GM19035 (cell line): ENCODE measurements around the gene TOMM7.
A peak's percentile ranks its signal among the peaks of the same experiment; 100 is the strongest.
"Not testable (repeated sequence)": the region's sequence is repeated elsewhere in the genome, so short reads cannot be mapped to it uniquely, and the experiment has no call there.

Source experiments
- ATAC-seq: cut with Tn5 transposase; IDR thresholded peaks from one replicate; pipeline ENCODE4 v1.9.1; 2021; ENCODE audit not compliant: unreplicated experiment

TOMM7 gene

GRCh38 chr7:22790640-22791039 is 32.0 kb downstream of the TOMM7 start:
- ATAC-seq: not testable (repeated sequence)

- no peak for ATAC-seq
Measured at GRCh38 chr7:22787951-22788350, 34.7 kb downstream of the TOMM7 start.

GRCh38 chr7:22786290-22786932 is 36.2 kb downstream of the TOMM7 start:
- ATAC-seq: no peak

- no peak for ATAC-seq
Measured at GRCh38 chr7:22784346-22784745, 38.3 kb downstream of the TOMM7 start.

GRCh38 chr7:22783421-22783820 is 39.2 kb downstream of the TOMM7 start:
- no peak for ATAC-seq

GRCh38 chr7:22782616-22783232 is 39.9 kb downstream of the TOMM7 start:
- ATAC-seq: peak; percentile 80

- no peak for ATAC-seq
Measured at GRCh38 chr7:22781230-22781711, 41.4 kb downstream of the TOMM7 start.

- ATAC-seq: not testable (repeated sequence)
Measured at GRCh38 chr7:22779730-22780323, 42.8 kb downstream of the TOMM7 start.

- ATAC-seq: no peak
Measured at GRCh38 chr7:22776964-22777363, 45.7 kb downstream of the TOMM7 start.

GRCh38 chr7:22772885-22773284 is 49.8 kb downstream of the TOMM7 start:
- no peak for ATAC-seq

- ATAC-seq: no peak
Measured at GRCh38 chr7:22771872-22772228, 50.8 kb downstream of the TOMM7 start.

GRCh38 chr7:22771194-22771871 is 51.3 kb downstream of the TOMM7 start:
- no peak for ATAC-seq

- ATAC-seq: peak; percentile 78
Measured at GRCh38 chr7:22765609-22766008, 57.0 kb downstream of the TOMM7 start.
